HG03135 (cell line): Measurements from ENCODE around the gene SLC38A7.
"Not testable (repeated sequence)": the region's sequence is repeated elsewhere in the genome, so short reads cannot be mapped to it uniquely, and the experiment has no call there.

Source experiments
- ATAC-seq: cut with Tn5 transposase; IDR thresholded peaks from one replicate; pipeline ENCODE4 v1.9.1; 2021; ENCODE audit warnings: mild to moderate bottlenecking, moderate library complexity; ENCODE audit not compliant: unreplicated experiment

The SLC38A7 gene

GRCh38 chr16:58637021-58637420 lies 47.5 kb downstream of the SLC38A7 start:
- not testable (repeated sequence) for ATAC-seq

GRCh38 chr16:58636466-58636865 lies 48.1 kb downstream of the SLC38A7 start:
- no peak for ATAC-seq

- ATAC-seq, result no peak
Observed at GRCh38 chr16:58635502-58635901, 49.1 kb downstream of the SLC38A7 start.

DNA sequence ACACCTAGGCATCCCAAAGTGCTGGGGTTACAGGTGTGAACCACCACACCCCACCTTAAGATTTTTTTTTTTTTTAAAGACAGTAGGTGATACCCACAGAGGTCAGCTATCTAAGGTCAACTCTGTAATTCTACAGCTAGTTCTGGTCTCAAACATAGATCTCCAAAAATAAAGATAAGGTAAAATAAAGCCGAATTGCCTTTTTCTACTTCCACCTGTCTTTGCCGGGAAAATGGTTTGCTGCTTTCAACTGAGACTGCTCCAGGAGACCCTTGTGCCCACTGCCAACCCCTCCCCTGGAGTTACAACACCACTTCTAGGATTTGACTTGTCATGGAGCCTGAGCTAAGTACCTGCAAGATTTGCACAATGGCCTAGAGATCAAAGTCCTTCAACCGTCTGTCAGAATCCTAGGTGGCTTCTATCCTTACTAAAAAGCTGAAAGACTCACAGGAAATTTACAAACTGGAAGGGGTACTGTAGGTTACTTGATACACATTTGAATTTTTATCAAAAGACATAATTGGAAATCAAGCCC lies 50.2 kb downstream of the SLC38A7 start:
- no peak for ATAC-seq

- peak; percentile 86 for ATAC-seq
Observed at GRCh38 chr16:58629733-58630640, 54.6 kb downstream of the SLC38A7 start, which contains the start of gene CNOT1. Gene CNOT1, minus strand, starts transcription at chr16:58629826. Its CDS starts 30,489 bp downstream, at chr16:58599337.

- peak; percentile 3 for ATAC-seq
Observed at GRCh38 chr16:58628845-58629732, 55.5 kb downstream of the SLC38A7 start.

DNA sequence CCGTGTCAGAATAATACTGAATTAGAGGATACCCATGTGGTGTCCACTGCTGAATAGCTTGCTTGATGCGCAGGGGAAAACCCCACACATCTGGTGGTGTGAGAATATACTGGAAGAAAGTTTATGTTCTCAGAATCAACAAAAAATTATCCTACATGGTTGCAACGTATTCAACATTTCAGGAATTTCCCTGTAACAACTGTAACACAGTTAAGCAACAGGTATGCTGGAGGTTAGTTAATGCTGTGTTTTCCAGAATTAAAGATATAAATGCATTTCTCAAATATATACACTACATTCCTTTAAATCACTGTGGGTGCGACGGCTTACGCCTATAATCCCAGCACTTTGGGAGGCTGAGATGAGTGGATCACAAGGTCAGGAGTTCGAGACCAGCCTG lies 60.4 kb downstream of the SLC38A7 start:
- ATAC-seq, result no peak

GRCh38 chr16:58620396-58620795 lies 64.2 kb downstream of the SLC38A7 start:
- ATAC-seq, result no peak

DNA sequence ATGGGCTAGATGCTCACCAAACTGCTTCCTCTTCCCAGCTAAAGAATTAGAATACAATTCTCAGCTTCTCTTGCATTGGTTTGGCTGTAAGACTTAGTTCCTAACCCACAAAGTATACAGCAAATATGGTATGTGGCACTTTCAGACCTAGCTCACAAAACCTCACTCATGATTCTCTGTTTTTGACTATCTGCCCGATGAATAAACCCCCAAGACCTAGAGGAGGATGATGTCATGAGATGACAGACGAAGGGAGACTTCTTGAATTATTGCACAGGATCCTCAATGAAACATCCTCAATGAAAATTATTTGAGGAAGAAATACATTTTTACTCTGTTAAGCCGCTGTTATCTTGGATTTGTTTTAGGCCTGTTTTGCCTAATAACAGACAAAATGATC lies 69.3 kb downstream of the SLC38A7 start:
- ATAC-seq, result no peak
